Panc1 (cell line): ENCODE data around the gene RCL1. TPM values are rescaled to one million over a fixed set of nuclear protein-coding genes. Genes with fewer than 3 reads are reported as not detected.

Experiments used
- ATAC-seq: fragments of 200-7000 bp; cut with Tn5 transposase; 2 replicates; pipeline ENCODE4 v1.9.1; 2020; ENCODE audit warnings: mild to moderate bottlenecking, moderate library complexity
- BruUV-seq: library from RNA; stranded (reverse); fragments of 400-500 nt; replicated peaks from 2 replicates; lab custom pipeline; 2021; lab: Mats Ljungman, UMichigan
- CTCF ChIA-PET: fragments of 300-600 bp; sonication (Branson Sonifier 250); formaldehyde crosslinking; loops from one replicate; lab custom pipeline; 2022; ENCODE audit warnings: antibody characterized with exemption; lab: Charles Lee
- POLR2A ChIA-PET: fragments of 300-600 bp; sonication (Branson Sonifier 250); formaldehyde crosslinking; loops from one replicate; lab custom pipeline; 2022; ENCODE audit warnings: antibody characterized with exemption; lab: Charles Lee
- DNase-seq: peaks from one replicate; pipeline ENCODE4 v3.0.0-alpha.2; 2010; ENCODE audit warnings: low read depth, low spot score
- H3K27ac ChIP-seq: 2 replicates; pipeline ENCODE4 v1.5.1; 2011; ENCODE audit warnings: mild to moderate bottlenecking, low read length, inconsistent platforms
- H3K27me3 ChIP-seq: fragments of 200-500 bp; sonication (Bioruptor generic); 2 replicates; pipeline ENCODE4 v1.6.0; 2014; ENCODE audit warnings: low read length, inconsistent platforms; ENCODE audit not compliant: control insufficient read depth, insufficient read depth
- H3K36me3 ChIP-seq: fragments of 200-500 bp; sonication (Bioruptor generic); 2 replicates; pipeline ENCODE4 v1.5.1; 2014; ENCODE audit warnings: inconsistent platforms, mild to moderate bottlenecking, low read length, moderate library complexity; ENCODE audit not compliant: control insufficient read depth, insufficient read depth
- H3K4me1 ChIP-seq: 2 replicates; pipeline ENCODE4 v1.5.1; 2011; ENCODE audit warnings: inconsistent platforms, mild to moderate bottlenecking, low read length, moderate library complexity; ENCODE audit not compliant: control insufficient read depth, insufficient read depth
- H3K4me3 ChIP-seq, 2 experiments: 2 replicates each; pipeline ENCODE4 v1.5.1; 2011 to 2012; ENCODE audit warnings: low read depth in 2 of 2, low read length in 2 of 2, mild to moderate bottlenecking in 2 of 2, inconsistent platforms in 1 of 2, moderate library complexity in 1 of 2
- H3K9me3 ChIP-seq: fragments of 200-500 bp; sonication (Bioruptor generic); 2 replicates; pipeline ENCODE4 v1.5.1; 2014; ENCODE audit warnings: low read depth, mild to moderate bottlenecking, inconsistent platforms, low read length, moderate library complexity; ENCODE audit not compliant: control insufficient read depth, insufficient read depth
- CTCF ChIP-seq: fragments of 450-650 bp; IDR thresholded peaks from 2 replicates; pipeline ENCODE4 v1.5.1; 2017; ENCODE audit warnings: mild to moderate bottlenecking
- POLR2AphosphoS5 ChIP-seq: IDR thresholded peaks from 2 replicates; pipeline ENCODE4 v1.6.1; 2012; ENCODE audit warnings: mild to moderate bottlenecking, low read depth, low read length, moderate library complexity
- REST ChIP-seq, 2 experiments: IDR thresholded peaks; 2 replicates each; pipeline ENCODE4 v1.6.1; 2011 to 2012; ENCODE audit warnings: low read depth in 2 of 2, control low read depth in 1 of 2, low read length in 1 of 2, mild to moderate bottlenecking in 1 of 2, moderate library complexity in 1 of 2; ENCODE audit not compliant: insufficient read depth in 1 of 2
- SIN3A ChIP-seq: IDR thresholded peaks from 2 replicates; pipeline ENCODE4 v1.6.1; 2012; ENCODE audit warnings: low read depth, mild to moderate bottlenecking, low read length, moderate library complexity, borderline replicate concordance; ENCODE audit not compliant: insufficient read depth
- TCF7L2 ChIP-seq: IDR thresholded peaks from 2 replicates; pipeline ENCODE4 v1.6.1; 2011; ENCODE audit warnings: mild to moderate bottlenecking, low read depth, low read length, inconsistent platforms
- in situ Hi-C: cut with HindIII; loops from 2 replicates; pipeline ENCODE4 v1.10.0; 2016; ENCODE audit warnings: low sequenced_read_pairs, low pct_unique_long_range_greater_than_20kb
- intact Hi-C: fragments of 100-400 bp; cut with micrococcal nuclease; formaldehyde crosslinking; loops from one replicate; pipeline ENCODE4 v1.10.0; 2022; ENCODE audit not compliant: unreplicated experiment
- total RNA-seq: library from RNA; stranded (reverse); gene quantifications from one replicate; pipeline ENCODE4 v1.2.1, GENCODE V29; 2021; ENCODE audit not compliant: unreplicated experiment

Gene RCL1
- total RNA-seq, 1 experiment from 2014 or later = 11.2 TPM

GRCh38 chr9:4850603-4851310, 58.0 kb downstream of the RCL1 start:
- ChIA-PET CTCF (no interaction called here), POLR2A (no interaction called here)
- no peaks in the 10 kb centered on the region for H3K4me1 ChIP-seq
- no peaks in the 10 kb centered on the region for H3K36me3 ChIP-seq
- DNase-seq = no peak
- H3K27ac ChIP-seq = no peak overlapping the region
- no peaks in the 10 kb centered on the region for H3K27me3 ChIP-seq
- in situ Hi-C loops = no loop called here
- no TSS peak for BruUV-seq
- no peaks in the 10 kb centered on the region for H3K9me3 ChIP-seq
- H3K4me3 ChIP-seq = no peak overlapping the region
- intact Hi-C loops = no loop called here
- TF ChIP-seq REST (IDR thresholded peaks at IDR 0.05; ENCODE audit: insufficient read depth in 1 of 2, low read depth in 2 of 2, low read length in 1 of 2) = no peak
- TF ChIP-seq POLR2AphosphoS5 = no peak
- TF ChIP-seq CTCF = no peak
- TF ChIP-seq SIN3A = no peak
- TF ChIP-seq TCF7L2 = no peak
- no peak for ATAC-seq

GRCh38 chr9:4852419-4852818, 59.7 kb downstream of the RCL1 start:
- no TSS peak for BruUV-seq
- ChIA-PET CTCF (no interaction called here), POLR2A (no interaction called here)
- no peak for TF ChIP-seq CTCF
- no peak for TF ChIP-seq SIN3A
- TF ChIP-seq POLR2AphosphoS5 = no peak
- TF ChIP-seq TCF7L2 = no peak
- TF ChIP-seq REST (IDR thresholded peaks at IDR 0.05; ENCODE audit: insufficient read depth in 1 of 2, low read depth in 2 of 2, low read length in 1 of 2) = no peak
- no peaks in the 10 kb centered on the region for H3K27me3 ChIP-seq
- no peak overlapping the region for H3K4me3 ChIP-seq
- ATAC-seq (no peak), DNase-seq (no peak)
- no peak overlapping the region for H3K27ac ChIP-seq
- no peaks in the 10 kb centered on the region for H3K4me1 ChIP-seq
- H3K36me3 ChIP-seq = no peaks in the 10 kb centered on the region
- H3K9me3 ChIP-seq = no peaks in the 10 kb centered on the region
- in situ Hi-C loops (no loop called here), intact Hi-C loops (no loop called here)
